Nephron progenitor cell (in vitro differentiated cells): ENCODE data around the gene FAS.

Experiments
- DNase-seq: peaks from one replicate; pipeline ENCODE4 v3.0.0; 2021
- H3K27ac Mint-ChIP-seq: 2 replicates; pipeline ENCODE4 v1.8.0; 2021; ENCODE audit warnings: mild to moderate bottlenecking, moderate library complexity, mixed read lengths
- H3K27me3 Mint-ChIP-seq: 2 replicates; pipeline ENCODE4 v1.8.0; 2021; ENCODE audit warnings: mild to moderate bottlenecking, low read depth, mixed read lengths; ENCODE audit not compliant: poor library complexity
- H3K36me3 Mint-ChIP-seq: 2 replicates; pipeline ENCODE4 v1.8.0; 2021; ENCODE audit warnings: low read depth, mixed read lengths
- H3K4me1 Mint-ChIP-seq: 2 replicates; pipeline ENCODE4 v1.8.0; 2021; ENCODE audit warnings: mixed read lengths
- H3K4me3 Mint-ChIP-seq: 2 replicates; pipeline ENCODE4 v1.8.0; 2021; ENCODE audit warnings: mild to moderate bottlenecking, moderate library complexity, mixed read lengths
- H3K9me3 Mint-ChIP-seq: 2 replicates; pipeline ENCODE4 v1.8.0; 2021; ENCODE audit warnings: mild to moderate bottlenecking, moderate library complexity, mixed read lengths
- TF ChIP-seq, protein P1 (sequence below): fragments of 200-600 bp; sonication (generic); IDR thresholded peaks from 2 replicates; pipeline ENCODE4 v1.5.0; 2021; ENCODE audit warnings: antibody characterized with exemption

FAS gene

DNA sequence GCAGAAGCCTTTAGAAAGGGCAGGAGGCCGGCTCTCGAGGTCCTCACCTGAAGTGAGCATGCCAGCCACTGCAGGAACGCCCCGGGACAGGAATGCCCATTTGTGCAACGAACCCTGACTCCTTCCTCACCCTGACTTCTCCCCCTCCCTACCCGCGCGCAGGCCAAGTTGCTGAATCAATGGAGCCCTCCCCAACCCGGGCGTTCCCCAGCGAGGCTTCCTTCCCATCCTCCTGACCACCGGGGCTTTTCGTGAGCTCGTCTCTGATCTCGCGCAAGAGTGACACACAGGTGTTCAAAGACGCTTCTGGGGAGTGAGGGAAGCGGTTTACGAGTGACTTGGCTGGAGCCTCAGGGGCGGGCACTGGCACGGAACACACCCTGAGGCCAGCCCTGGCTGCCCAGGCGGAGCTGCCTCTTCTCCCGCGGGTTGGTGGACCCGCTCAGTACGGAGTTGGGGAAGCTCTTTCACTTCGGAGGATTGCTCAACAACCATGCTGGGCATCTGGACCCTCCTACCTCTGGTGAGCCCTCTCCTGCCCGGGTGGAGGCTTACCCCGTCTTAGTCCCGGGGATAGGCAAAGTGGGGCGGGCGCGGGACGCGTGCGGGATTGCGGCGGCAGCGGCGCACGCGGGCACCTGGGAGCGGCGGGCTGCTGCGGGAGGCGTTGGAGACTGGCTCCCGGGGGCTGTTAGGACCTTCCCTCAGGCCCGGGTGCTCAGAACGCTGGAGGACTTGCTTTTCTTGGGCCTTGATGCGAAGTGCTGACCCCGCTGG, at the start of gene FAS:
FAS (plus strand) TSS at position 415 of the 777 bp plus-strand sequence; CDS start at position 494, 79 bp downstream.
- H3K9me3 Mint-ChIP-seq, result no peaks in the 10 kb centered on the region
- peak; percentile 56 for DNase-seq
- peaks cover 49% of the 10 kb centered on the region for H3K4me1 Mint-ChIP-seq
- peak within 1 kb of the TSS; percentile 92 for H3K4me3 Mint-ChIP-seq
- H3K36me3 Mint-ChIP-seq, result no peaks in the 10 kb centered on the region
- H3K27ac Mint-ChIP-seq, result peak within 1 kb of the TSS; percentile 86
- peaks cover 11% of the 10 kb centered on the region for H3K27me3 Mint-ChIP-seq
- TF ChIP-seq, protein P1, sequence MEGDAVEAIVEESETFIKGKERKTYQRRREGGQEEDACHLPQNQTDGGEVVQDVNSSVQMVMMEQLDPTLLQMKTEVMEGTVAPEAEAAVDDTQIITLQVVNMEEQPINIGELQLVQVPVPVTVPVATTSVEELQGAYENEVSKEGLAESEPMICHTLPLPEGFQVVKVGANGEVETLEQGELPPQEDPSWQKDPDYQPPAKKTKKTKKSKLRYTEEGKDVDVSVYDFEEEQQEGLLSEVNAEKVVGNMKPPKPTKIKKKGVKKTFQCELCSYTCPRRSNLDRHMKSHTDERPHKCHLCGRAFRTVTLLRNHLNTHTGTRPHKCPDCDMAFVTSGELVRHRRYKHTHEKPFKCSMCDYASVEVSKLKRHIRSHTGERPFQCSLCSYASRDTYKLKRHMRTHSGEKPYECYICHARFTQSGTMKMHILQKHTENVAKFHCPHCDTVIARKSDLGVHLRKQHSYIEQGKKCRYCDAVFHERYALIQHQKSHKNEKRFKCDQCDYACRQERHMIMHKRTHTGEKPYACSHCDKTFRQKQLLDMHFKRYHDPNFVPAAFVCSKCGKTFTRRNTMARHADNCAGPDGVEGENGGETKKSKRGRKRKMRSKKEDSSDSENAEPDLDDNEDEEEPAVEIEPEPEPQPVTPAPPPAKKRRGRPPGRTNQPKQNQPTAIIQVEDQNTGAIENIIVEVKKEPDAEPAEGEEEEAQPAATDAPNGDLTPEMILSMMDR, result no peak

DNA sequence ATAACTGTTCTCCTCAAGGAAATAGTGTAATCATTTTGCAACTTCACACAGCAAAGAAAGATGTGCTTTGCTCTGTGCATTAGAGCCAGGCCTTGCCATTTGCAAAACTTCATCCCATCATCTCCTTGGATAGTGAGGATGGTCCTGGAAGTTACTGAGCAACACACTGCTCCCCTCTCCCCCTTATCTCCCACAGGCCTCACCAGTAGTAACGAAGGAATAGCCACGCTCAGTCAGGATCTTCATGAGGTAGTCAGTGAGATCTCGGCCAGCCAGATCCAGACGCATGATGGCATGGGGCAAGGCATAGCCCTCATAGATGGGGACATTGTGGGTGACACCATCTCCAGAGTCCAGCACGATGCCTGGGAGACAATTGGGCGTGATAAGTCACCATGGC, 49.6 kb upstream of the FAS start:
- TF ChIP-seq, protein P1, result no peak
- H3K27ac Mint-ChIP-seq, result no peak overlapping the region
- no peaks in the 10 kb centered on the region for H3K4me1 Mint-ChIP-seq
- no peaks in the 10 kb centered on the region for H3K9me3 Mint-ChIP-seq
- H3K27me3 Mint-ChIP-seq, result peaks cover 4% of the 10 kb centered on the region
- no peak overlapping the region for H3K4me3 Mint-ChIP-seq
- H3K36me3 Mint-ChIP-seq, result no peaks in the 10 kb centered on the region
- DNase-seq, result no peak

DNA sequence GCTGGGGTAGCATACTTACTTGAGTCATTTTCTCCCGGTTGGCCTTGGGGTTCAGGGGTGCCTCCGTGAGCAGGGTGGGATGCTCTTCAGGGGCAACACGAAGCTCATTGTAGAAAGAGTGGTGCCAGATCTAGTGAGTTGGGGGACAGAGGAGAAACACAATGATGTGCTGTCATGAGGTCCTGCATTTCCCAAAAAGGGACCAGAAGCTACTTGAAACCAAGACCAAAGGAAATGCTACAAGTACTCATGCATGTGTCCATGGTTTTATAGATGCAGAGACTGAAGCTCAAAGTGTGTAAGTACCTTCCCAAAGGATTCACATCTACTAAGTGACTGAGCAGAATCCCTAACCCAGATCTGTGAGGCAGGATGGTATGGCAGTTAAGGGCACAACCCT, 46.8 kb upstream of the FAS start:
- Mint-ChIP-seq H3K9me3 (no peaks in the 10 kb centered on the region), H3K4me1 (peaks cover 5% of the 10 kb centered on the region), H3K36me3 (no peaks in the 10 kb centered on the region), H3K4me3 (no peak overlapping the region), H3K27me3 (peaks cover 4% of the 10 kb centered on the region), H3K27ac (no peak overlapping the region)
- no peak for DNase-seq
- TF ChIP-seq, protein P1, result no peak

DNA sequence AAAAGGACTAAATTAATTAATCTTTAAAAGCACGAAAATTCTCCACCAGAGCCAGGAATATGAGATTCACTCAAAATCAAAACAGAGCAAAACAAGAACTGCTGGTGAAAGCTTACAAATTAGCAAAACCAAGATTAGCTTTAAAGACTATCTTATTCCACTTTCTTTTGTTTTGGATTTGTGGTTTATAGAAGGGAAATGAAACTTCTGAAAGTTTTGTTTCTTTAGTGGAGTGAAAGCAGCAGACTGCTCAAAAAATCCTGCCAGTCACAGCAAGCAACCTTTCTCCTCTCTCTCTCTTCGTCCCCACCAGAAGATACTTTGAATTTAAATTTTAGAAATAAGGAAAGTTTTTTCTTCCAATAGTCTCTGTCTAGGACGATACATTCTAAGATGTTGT, 45.8 kb upstream of the FAS start:
- Mint-ChIP-seq H3K27me3 (peaks cover 4% of the 10 kb centered on the region), H3K4me3 (no peak overlapping the region), H3K27ac (no peak overlapping the region), H3K9me3 (no peaks in the 10 kb centered on the region), H3K36me3 (no peaks in the 10 kb centered on the region), H3K4me1 (peaks cover 13% of the 10 kb centered on the region)
- DNase-seq, result no peak
- TF ChIP-seq, protein P1, result no peak

DNA sequence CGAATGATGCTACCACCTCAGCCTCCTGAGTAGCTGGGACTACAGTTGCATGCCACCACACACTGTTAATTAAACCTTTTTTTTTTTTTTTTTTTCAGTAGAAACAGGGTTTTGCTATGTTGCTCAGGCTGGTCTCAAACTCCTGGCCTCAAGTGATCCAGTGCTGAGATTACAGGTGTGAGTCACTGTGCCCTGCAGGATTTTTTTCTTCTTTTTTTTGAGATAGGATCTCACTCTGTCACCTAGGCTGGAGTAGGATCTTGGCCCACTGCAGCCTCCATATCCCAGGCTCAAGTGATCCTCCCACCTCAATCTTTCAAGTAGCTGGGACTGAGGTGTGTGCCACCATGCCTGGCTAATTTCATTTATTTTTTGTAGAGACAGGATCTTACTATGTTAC, 44.4 kb upstream of the FAS start:
- H3K27me3 Mint-ChIP-seq, result peaks cover 6% of the 10 kb centered on the region
- H3K4me1 Mint-ChIP-seq, result peaks cover 24% of the 10 kb centered on the region
- H3K27ac Mint-ChIP-seq, result no peak overlapping the region
- H3K9me3 Mint-ChIP-seq, result no peaks in the 10 kb centered on the region
- no peaks in the 10 kb centered on the region for H3K36me3 Mint-ChIP-seq
- no peak for DNase-seq
- no peak overlapping the region for H3K4me3 Mint-ChIP-seq
- TF ChIP-seq, protein P1, result no peak

DNA sequence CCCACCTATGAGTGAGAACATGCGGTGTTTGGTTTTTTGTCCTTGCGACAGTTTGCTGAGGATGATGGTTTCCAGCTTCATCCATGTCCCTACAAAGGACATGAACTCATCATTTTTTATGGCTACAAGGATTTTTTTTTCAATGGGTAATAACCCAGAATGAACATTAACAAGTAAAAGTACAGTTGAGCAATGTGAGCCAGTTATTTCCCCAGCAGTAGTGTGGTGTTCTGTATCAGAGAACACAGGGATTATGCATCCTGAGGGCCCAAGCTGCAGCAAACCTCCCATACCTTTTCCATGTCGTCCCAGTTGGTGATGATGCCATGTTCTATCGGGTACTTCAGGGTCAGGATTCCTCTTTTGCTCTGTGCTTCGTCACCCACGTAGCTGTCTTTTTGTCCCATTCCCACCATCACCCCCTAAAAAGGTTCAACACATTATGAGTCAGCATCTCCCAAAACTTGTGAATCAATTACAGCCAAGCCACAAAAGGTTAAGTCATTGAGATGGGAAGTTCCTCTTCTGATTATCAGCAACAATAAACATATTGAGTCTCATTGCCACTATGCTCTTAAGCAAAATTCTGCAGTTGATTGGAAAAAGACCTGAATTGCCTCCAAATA, 43.5 kb upstream of the FAS start:
- peaks cover 33% of the 10 kb centered on the region for H3K4me1 Mint-ChIP-seq

More for the DNA sequence above, 43.5 kb upstream of the FAS start:
- Mint-ChIP-seq H3K36me3 (no peaks in the 10 kb centered on the region), H3K4me3 (no peak overlapping the region), H3K27me3 (peaks cover 2% of the 10 kb centered on the region), H3K27ac (no peak overlapping the region), H3K9me3 (no peaks in the 10 kb centered on the region)
- DNase-seq, result no peak
- TF ChIP-seq, protein P1, result no peak
